Measurements from ENCODE around the gene AKAP6.

AKAP6 gene

DNA sequence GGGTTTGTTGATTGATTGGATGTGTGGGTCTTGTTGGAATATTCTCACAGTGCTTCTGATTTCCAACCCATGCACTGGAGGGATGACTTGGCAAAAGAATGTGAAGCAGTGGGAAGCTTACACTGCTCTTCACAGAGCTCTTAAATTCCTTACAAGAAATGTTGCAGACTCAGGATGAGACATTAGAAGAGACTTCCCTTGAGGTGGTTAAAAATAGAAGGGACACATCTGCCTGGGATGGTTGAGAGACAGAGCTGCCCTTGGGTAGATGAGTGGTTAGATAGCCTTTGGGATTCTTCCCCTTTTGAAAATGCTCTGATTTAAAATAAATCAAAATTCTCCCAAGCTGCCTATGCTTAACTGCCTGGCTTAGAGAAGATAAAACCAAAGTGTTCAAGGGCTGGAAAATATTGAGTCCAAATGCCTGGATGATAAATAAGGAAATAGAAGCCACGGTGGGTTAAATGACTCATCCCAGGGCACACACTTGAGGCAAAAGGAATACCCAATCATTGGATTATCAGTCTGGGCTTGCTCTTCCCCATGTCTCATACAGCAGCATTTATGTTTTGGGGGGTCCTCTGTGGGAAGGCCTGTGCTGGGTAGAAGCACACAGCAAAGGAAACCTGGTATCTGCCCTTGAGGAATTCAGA, 264.3 kb downstream of the AKAP6 start:
- DNase-seq: no peak

GRCh38 chr14:32594766-32595165, 265.7 kb downstream of the AKAP6 start:
- DNase-seq: no peak

DNA sequence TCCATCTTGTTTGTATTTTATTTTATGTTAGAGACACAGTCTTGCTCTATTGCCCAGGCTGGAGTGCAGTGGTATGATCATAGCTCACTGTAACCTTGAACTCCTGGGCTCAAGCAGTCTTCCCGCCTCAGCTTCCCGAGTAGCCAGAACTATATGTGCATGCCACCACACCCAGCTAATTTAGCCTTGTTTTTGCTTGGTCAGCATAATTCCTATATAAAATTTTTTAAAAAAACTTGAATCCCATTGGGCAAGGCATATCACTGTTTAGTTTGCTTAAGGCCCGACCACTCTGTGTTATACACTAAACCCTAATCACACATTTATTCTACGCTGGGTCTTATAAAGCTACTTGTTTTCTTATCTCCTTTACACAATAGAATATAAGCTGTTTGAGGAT, 266.4 kb downstream of the AKAP6 start:
- DNase-seq: no peak

GRCh38 chr14:32596390-32596789, 267.3 kb downstream of the AKAP6 start:
- DNase-seq: no peak

DNA sequence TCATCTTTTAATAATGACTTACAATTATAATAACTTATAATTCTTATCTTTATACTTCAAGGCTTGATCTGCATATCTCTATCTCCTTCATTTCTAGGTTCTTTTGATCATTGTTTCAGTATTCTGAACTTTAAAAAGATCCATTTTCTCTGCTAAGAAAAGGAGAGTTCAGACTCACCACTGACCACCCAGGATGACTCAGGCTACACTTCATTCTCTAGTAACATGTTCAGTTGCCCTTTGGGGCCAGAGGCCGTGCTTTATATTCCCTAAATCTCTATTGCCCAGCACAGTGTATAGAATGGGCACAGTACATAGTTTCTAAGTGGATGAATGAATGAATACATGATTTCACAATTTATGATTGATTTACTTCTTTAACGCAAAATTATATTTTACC, 268.7 kb downstream of the AKAP6 start:
- DNase-seq: no peak

DNA sequence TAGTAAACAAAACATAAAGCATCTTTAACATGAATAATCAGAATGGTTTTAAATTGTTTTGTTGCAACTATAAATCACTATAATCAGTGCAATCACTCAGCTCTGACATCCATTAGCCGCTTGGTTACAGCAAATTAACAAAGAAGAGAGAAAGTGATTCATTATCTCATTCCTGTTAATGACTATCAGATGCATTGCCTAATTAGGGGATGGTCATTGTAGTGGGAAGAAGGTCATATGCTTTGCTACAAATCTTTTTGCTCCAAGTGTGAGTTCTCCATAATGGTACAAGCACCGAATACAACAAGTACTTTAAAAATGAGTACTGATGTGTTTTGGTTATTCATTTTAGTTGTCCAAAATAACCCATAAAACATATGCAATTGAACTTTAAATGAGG, 272.0 kb downstream of the AKAP6 start:
- DNase-seq: no peak

- DNase-seq: no peak
Measured at GRCh38 chr14:32601906-32602305, 272.8 kb downstream of the AKAP6 start.

- no peak for DNase-seq
Measured at GRCh38 chr14:32602699-32603098, 273.6 kb downstream of the AKAP6 start.

DNA sequence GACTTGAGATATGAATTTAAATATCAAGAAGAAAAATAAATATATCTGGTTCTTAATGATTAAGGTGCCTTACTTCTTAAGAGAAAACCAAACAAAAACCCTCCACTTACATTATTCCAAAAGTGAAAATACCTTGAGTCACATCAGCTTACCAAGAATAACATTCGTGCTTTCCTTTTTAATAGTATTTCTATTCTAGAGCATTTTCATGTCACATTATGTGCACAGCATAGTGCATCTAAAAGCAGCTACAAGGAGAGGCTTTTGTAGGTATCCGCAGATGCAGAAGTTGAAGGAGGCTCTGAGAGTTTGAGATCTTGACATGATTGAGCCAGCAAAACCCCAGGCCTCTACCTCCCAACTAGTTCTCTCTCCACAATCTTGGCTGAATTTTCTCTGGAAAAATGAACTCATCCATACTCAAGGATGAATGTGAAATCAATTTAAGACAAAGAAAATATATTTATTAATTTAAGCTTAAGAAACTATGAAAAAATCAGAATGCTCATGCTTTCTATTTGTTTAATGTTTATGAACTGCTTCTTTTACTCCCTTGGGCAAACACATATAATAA, 275.0 kb downstream of the AKAP6 start:
- no peak for DNase-seq

- DNase-seq: no peak
Measured at GRCh38 chr14:32606301-32606700, 277.2 kb downstream of the AKAP6 start.

DNA sequence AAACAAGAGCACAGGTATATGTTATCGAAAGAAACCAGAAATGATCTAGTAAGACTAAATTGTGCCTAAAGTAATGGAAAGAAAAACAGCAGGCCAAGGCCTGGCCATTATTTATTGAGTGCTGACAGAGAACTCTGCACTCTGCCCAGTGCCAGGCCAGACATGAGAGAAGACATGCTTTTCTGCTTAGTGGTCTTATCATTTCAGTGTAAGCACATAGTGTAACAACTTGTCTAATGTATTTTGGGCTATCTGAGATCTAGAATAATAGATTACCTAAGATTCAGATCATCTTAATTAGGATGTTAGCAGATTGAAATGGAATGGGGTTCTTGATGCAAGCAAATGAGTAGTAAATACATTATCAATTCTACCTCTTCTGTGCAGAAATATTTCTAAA, 278.3 kb downstream of the AKAP6 start:
- DNase-seq: no peak

DNA sequence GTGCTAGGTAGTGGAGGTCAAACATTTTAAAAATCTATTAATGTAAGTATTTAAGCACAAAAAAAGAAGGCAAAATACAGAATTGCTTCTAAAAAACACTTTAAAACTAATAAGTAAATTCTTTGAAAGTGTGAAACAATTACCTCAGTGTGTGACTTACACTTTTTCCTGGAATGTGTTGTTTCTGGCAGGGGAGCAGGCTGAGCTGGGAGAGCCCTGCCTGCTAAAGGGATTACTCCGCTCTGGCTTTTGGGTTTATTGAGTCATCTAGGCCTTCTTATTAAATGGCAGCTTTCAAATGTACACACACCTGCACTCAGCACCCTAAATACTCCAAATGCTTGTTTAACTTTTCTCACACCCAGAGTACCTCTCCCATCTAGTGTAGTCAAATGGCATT, 279.8 kb downstream of the AKAP6 start:
- no peak for DNase-seq

- no peak for DNase-seq
Measured at GRCh38 chr14:32609388-32609787, 280.3 kb downstream of the AKAP6 start.

DNA sequence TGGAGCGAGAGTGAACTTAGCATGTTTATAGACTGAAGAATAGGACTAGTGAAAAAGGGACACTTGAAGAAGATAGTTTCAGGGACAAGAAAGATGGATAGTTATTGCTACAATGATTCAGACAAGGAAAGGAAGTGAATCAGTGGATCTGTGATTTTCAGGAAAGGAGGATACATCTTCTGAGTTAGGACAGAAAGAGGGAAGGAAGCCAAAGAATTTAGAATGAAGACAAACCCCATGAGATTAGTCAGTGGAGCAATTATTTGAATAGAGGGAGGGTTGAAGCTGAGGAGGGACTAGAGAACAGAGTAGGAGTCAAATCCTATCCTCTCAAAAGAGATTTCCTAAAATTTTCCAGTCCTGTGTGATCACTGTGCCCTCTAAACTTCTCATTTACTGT, 282.7 kb downstream of the AKAP6 start:
- DNase-seq: no peak

- DNase-seq: no peak
Measured at GRCh38 chr14:32618991-32619390, 289.9 kb downstream of the AKAP6 start.

GRCh38 chr14:32620303-32620702, 291.2 kb downstream of the AKAP6 start:
- no peak for DNase-seq

DNA sequence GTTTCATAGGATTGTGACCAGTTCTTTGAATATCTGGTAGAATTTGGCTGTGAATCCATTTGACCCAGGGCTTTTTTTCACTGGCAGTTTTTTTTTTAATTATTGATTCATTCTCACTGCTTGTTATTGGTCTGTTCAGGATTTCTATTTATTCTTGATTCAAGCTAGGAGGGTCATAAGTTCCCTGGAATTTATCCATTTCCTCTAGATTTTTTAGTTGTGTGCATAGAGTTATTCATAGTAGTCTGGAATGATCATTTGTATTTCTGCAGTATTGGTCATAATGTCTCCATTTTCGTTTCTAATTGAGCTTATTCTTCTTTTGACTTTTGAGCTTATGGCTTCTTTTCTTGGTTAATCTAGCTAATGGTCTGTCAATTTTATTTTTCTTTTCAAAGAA, 291.6 kb downstream of the AKAP6 start:
- no peak for DNase-seq

DNA sequence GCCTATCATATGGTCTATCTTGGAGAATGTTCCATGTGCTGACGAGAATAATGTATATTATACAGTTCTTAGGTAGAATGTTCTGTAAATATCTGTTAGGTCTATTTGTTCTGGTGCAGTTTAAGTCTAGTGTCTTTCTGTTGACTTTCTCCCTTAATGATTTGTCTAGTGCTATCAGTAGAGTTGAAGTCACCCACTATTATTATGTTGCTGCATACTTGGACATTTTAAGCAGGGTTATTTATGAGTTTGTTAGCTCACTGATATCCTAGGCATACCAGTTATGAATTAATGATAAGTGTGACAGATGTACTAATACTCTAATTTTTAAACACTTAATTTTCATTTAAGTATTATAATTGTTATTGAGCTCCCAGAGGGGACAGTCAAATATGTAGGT, 292.5 kb downstream of the AKAP6 start:
- no peak for DNase-seq

DNA sequence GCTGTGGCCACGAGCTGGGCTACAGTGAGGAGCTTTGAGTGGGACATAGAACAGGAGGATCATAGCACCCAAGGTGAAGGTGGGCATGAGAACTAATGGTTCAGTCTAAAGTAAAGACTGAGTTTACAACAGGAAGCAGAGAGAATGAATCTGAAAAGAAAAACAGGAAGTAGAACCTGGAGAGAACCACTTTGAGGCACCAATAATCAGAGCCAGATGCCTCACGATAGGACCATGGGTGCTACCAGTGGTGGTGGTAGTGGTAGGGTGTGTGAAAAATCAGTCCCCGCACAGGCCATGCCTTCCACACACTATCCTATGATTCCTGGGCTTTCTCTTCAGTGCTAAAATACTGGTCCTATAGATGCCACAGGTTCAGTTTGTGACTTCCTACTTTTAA, 293.6 kb downstream of the AKAP6 start:
- DNase-seq: no peak

DNA sequence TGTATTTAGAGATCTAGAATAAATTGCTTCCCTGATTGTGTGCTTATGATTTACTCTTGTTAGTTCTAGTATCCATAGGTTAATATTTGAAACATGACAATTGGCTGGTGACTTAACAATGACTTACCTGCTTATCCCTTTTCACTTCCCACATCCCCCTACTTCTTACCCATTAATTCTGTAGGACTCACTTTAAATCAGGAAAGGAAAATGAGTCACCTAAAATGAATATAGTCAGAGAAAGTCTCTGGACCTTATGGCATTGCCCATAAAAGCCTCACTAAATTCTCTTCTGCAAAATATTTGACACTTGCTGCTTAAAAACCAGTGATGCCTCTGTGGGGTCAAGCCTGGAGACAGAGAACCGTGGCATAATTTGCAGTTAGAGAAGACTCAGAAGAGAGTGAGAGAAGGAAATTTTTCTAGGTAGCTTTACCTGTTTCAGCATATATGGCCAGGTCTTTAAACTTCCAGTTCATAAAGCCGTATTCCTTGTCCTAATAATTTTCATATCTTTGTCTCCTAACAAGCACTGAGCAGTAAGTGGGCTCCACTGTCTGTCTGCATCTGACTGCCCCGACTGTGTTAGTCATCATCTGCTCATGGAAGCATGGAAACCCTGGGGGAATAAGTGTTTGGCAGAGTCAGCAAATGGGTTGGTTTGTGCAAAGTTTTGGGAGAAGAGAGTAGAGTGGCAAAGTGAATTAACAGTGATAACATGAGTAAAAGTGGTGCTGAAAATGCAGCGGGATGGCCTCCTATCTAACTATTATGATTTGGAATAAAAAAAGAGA, 294.4 kb downstream of the AKAP6 start:
- DNase-seq: no peak

- no peak for DNase-seq
Measured at GRCh38 chr14:32625211-32625610, 296.1 kb downstream of the AKAP6 start.

DNA sequence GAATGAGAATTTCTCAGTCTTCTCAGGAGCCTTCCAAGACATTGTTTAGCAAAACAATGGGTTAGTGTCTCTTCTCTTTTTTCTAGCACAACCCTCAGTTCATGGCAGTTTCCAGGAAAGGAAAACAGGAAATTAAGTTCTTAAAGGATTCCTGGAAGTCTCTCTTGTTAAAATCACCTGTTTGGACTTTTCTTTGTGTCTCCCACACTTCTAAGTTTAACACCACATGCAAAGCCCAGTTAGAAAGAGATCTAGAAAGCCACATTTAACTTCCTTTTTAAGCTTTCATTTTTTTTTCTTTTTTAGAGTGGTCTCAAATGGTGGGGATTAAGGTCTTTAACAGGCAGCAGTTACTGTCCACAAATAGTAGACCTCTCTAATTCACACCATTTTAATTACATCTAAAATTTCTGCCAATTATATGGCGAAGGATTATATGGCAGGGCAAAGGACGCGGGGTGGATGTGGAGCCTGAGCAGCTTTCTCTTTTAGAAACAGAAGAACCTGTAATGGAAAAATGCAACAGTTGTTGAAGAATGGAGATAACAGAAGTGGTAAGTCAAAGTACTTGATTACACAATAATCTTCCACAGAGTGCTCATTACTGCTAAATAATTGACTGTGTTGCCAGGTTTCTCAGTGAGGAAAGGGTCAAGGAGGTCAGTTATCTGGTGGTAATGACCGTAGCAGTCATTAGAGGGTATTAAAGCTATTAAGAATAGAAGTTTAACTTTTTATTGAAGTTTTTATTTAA, 298.6 kb downstream of the AKAP6 start:
- DNase-seq: no peak

GRCh38 chr14:32629236-32629635, 300.1 kb downstream of the AKAP6 start:
- DNase-seq: no peak

GRCh38 chr14:32630701-32631100, 301.6 kb downstream of the AKAP6 start:
- no peak for DNase-seq
